Gastroesophageal sphincter (tissue), 3 donors: ENCODE data around the gene CTNNA3.

Experiments used
- EP300 ChIP-seq: sonication (generic); formaldehyde crosslinking; IDR thresholded peaks from one replicate; pipeline ENCODE4 v1.6.1; 2017; ENCODE audit warnings: antibody characterized with exemption, mild to moderate bottlenecking
- POLR2A ChIP-seq, 2 donors: fragments of 450-650 bp; IDR thresholded peaks; one replicate each; pipeline ENCODE4 v1.6.1; 2017; ENCODE audit warnings: antibody characterized with exemption in 2 of 2, mild to moderate bottlenecking in 2 of 2, moderate library complexity in 1 of 2
- POLR2AphosphoS5 ChIP-seq: sonication (generic); formaldehyde crosslinking; IDR thresholded peaks from one replicate; pipeline ENCODE4 v1.6.1; 2017; ENCODE audit warnings: antibody characterized with exemption
- TF ChIP-seq, protein P1 (sequence below), 4 experiments: fragments of 200-600 bp in 2 of 4; fragments of 450-650 bp in 2 of 4; sonication (generic) in 1 of 4; IDR thresholded peaks; one replicate each; pipeline ENCODE4 v1.5.1; 2017 to 2019; ENCODE audit warnings: antibody characterized with exemption in 4 of 4, mild to moderate bottlenecking in 2 of 4, moderate library complexity in 2 of 4

GRCh38 chr10:66833861-66834260, 862.1 kb downstream of the CTNNA3 start:
- TF ChIP-seq, protein P1, sequence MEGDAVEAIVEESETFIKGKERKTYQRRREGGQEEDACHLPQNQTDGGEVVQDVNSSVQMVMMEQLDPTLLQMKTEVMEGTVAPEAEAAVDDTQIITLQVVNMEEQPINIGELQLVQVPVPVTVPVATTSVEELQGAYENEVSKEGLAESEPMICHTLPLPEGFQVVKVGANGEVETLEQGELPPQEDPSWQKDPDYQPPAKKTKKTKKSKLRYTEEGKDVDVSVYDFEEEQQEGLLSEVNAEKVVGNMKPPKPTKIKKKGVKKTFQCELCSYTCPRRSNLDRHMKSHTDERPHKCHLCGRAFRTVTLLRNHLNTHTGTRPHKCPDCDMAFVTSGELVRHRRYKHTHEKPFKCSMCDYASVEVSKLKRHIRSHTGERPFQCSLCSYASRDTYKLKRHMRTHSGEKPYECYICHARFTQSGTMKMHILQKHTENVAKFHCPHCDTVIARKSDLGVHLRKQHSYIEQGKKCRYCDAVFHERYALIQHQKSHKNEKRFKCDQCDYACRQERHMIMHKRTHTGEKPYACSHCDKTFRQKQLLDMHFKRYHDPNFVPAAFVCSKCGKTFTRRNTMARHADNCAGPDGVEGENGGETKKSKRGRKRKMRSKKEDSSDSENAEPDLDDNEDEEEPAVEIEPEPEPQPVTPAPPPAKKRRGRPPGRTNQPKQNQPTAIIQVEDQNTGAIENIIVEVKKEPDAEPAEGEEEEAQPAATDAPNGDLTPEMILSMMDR (IDR thresholded peaks at IDR 0.05): no peak
- TF ChIP-seq POLR2A (IDR thresholded peaks at IDR 0.05) (no peak), EP300 (no peak), POLR2AphosphoS5 (no peak)
